Smooth muscle cell (in vitro differentiated cells): ENCODE data around the gene RSRP1. TPM values are rescaled to one million over a fixed set of nuclear protein-coding genes. Genes with fewer than 3 reads are reported as not detected.

Experiments used
- DNase-seq: peaks from one replicate; lab custom pipeline; 2025; ENCODE audit not compliant: unreplicated experiment; lab: John Stamatoyannopoulos, UW
- H2AFZ ChIP-seq: fragments of 200-600 bp; sonication (generic); 2 replicates; pipeline ENCODE4 v1.6.0; 2016; ENCODE audit warnings: antibody characterized with exemption, low read depth, mild to moderate bottlenecking
- H3F3A ChIP-seq: fragments of 200-600 bp; sonication (generic); 2 replicates; pipeline ENCODE4 v1.6.0; 2017; ENCODE audit warnings: antibody characterized with exemption, low read depth
- H3K27ac ChIP-seq: fragments of 200-600 bp; sonication (generic); 2 replicates; pipeline ENCODE4 v1.5.1; 2016; ENCODE audit warnings: low read depth, mild to moderate bottlenecking
- H3K27me3 ChIP-seq: fragments of 200-600 bp; sonication (generic); 2 replicates; pipeline ENCODE4 v1.6.1; 2016; ENCODE audit warnings: low read depth, mild to moderate bottlenecking
- H3K36me3 ChIP-seq: fragments of 200-600 bp; sonication (generic); 2 replicates; pipeline ENCODE4 v1.5.1; 2016; ENCODE audit warnings: low read depth
- H3K4me1 ChIP-seq: fragments of 200-600 bp; sonication (generic); 2 replicates; pipeline ENCODE4 v1.5.1; 2016; ENCODE audit warnings: low read depth
- H3K4me2 ChIP-seq: fragments of 200-600 bp; sonication (generic); 2 replicates; pipeline ENCODE4 v1.6.0; 2016; ENCODE audit warnings: mild to moderate bottlenecking
- H3K4me3 ChIP-seq: fragments of 200-600 bp; sonication (generic); 2 replicates; pipeline ENCODE4 v1.5.1; 2016; ENCODE audit warnings: mild to moderate bottlenecking
- H3K79me2 ChIP-seq: fragments of 200-600 bp; sonication (generic); 2 replicates; pipeline ENCODE4 v1.6.0; 2016; ENCODE audit warnings: low read depth, mild to moderate bottlenecking
- H3K9ac ChIP-seq: fragments of 200-600 bp; sonication (generic); 2 replicates; pipeline ENCODE4 v1.6.0; 2016; ENCODE audit warnings: low read depth
- H3K9me3 ChIP-seq: fragments of 200-600 bp; sonication (generic); replicated peaks from 2 replicates; pipeline ENCODE4 v1.5.1; 2016; ENCODE audit warnings: low read depth
- H4K20me1 ChIP-seq: fragments of 200-600 bp; sonication (generic); 2 replicates; pipeline ENCODE4 v1.6.0; 2016; ENCODE audit warnings: low read depth
- WGBS: methylation state at CpG from one replicate; pipeline ENCODE4 v1.1.7; 2016; ENCODE audit warnings: low lambda C conversion rate; 5-methylcytosine and 5-hydroxymethylcytosine counted together
- polyA plus RNA-seq: library from polyadenylated mRNA; unstranded; fragments of >200 nt; fragmentation: Nextera tagmentation; extraction: Ambion mirVana; gene quantifications from 2 replicates; pipeline ENCODE4 v1.2.1, GENCODE V29; 2016
- total RNA-seq: library from RNA; depleted of rRNA; stranded (reverse); fragments of >200 nt; gene quantifications from 2 replicates; pipeline ENCODE4 v1.2.3, GENCODE V29; 2014
- TF ChIP-seq, protein P1 (sequence below): fragments of 200-600 bp; sonication (generic); IDR thresholded peaks from 2 replicates; pipeline ENCODE4 v1.5.1; 2017; ENCODE audit warnings: borderline replicate concordance, mild to moderate bottlenecking, antibody characterized with exemption; ENCODE audit not compliant: insufficient read depth, poor library complexity, severe bottlenecking

Gene RSRP1
- total and polyA plus RNA-seq, 2 experiments from 2014 or later = 32.3 to 93.6 TPM

GRCh38 chr1:25256578-25256965 lies 9.3 kb upstream of the RSRP1 start:
- Histone ChIP-seq H2AFZ (no peak overlapping the region), H3K79me2 (no peaks in the 10 kb centered on the region), H3K4me1 (no peaks in the 10 kb centered on the region), H3K27ac (no peak overlapping the region), H3K4me3 (no peak overlapping the region), H3K27me3 (no peaks in the 10 kb centered on the region), H3K9me3 (no peaks in the 10 kb centered on the region), H3K9ac (no peak overlapping the region), H3K36me3 (no peaks in the 10 kb centered on the region), H4K20me1 (no peaks in the 10 kb centered on the region), H3F3A (no peaks in the 10 kb centered on the region), H3K4me2 (no peak overlapping the region)
- WGBS = 82% methylated on average over 5 of the region's 5 CpGs
- TF ChIP-seq, protein P1, sequence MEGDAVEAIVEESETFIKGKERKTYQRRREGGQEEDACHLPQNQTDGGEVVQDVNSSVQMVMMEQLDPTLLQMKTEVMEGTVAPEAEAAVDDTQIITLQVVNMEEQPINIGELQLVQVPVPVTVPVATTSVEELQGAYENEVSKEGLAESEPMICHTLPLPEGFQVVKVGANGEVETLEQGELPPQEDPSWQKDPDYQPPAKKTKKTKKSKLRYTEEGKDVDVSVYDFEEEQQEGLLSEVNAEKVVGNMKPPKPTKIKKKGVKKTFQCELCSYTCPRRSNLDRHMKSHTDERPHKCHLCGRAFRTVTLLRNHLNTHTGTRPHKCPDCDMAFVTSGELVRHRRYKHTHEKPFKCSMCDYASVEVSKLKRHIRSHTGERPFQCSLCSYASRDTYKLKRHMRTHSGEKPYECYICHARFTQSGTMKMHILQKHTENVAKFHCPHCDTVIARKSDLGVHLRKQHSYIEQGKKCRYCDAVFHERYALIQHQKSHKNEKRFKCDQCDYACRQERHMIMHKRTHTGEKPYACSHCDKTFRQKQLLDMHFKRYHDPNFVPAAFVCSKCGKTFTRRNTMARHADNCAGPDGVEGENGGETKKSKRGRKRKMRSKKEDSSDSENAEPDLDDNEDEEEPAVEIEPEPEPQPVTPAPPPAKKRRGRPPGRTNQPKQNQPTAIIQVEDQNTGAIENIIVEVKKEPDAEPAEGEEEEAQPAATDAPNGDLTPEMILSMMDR = no peak
- DNase-seq = no peak

GRCh38 chr1:25255706-25256577 lies 8.7 kb upstream of the RSRP1 start:
- no peaks in the 10 kb centered on the region for H4K20me1 ChIP-seq
- no peaks in the 10 kb centered on the region for H3F3A ChIP-seq
- no peak overlapping the region for H2AFZ ChIP-seq
- no peaks in the 10 kb centered on the region for H3K27me3 ChIP-seq
- H3K79me2 ChIP-seq = no peaks in the 10 kb centered on the region
- no peak overlapping the region for H3K27ac ChIP-seq
- H3K36me3 ChIP-seq = no peaks in the 10 kb centered on the region
- H3K4me3 ChIP-seq = no peak overlapping the region
- H3K4me2 ChIP-seq = no peak overlapping the region
- H3K4me1 ChIP-seq = no peaks in the 10 kb centered on the region
- TF ChIP-seq, protein P1 = no peak
- no peak for DNase-seq
- H3K9ac ChIP-seq = no peak overlapping the region
- no peaks in the 10 kb centered on the region for H3K9me3 ChIP-seq
- WGBS = 93% methylated on average over 18 of the region's 18 CpGs

DNA sequence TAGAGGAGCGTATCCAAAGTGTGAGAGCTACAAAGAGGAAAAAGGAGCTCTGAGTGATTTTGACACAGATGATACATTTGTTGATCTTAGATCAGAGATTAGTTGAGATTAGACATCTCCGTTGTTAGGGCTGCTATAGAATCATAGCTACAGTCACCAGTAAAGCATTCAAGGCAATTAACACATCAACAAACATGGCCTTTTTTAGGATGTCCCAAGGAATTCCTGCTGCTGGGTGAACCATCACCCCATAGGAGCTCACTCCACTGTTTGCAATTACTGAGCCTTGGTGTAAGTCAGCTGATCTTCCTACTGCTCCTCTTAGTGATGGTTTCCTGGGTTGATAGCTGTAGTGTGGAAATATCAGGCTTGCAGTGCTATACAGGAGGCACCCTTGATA lies 6.7 kb upstream of the RSRP1 start:
- 21% methylated on average over 2 of the region's 2 CpGs for WGBS
- H3K36me3 ChIP-seq = no peaks in the 10 kb centered on the region
- no peaks in the 10 kb centered on the region for H3K27me3 ChIP-seq
- H4K20me1 ChIP-seq = no peaks in the 10 kb centered on the region
- TF ChIP-seq, protein P1 = no peak
- H3K27ac ChIP-seq = no peak overlapping the region
- no peak for DNase-seq
- no peaks in the 10 kb centered on the region for H3K4me1 ChIP-seq
- no peaks in the 10 kb centered on the region for H3K79me2 ChIP-seq
- H3K4me3 ChIP-seq = no peak overlapping the region
- no peak overlapping the region for H3K9ac ChIP-seq
- no peak overlapping the region for H2AFZ ChIP-seq
- H3K9me3 ChIP-seq = no peaks in the 10 kb centered on the region
- H3F3A ChIP-seq = no peaks in the 10 kb centered on the region
- H3K4me2 ChIP-seq = no peak overlapping the region
